VCaP (cell line): ENCODE data around the gene EPC2.

ENCODE experiments used
- H3K27ac ChIP-seq: fragments of 450-650 bp; 2 replicates; pipeline ENCODE4 v1.5.1; 2017
- TF ChIP-seq, protein P1 (sequence below): fragments of 450-650 bp; conservative IDR thresholded peaks from 2 replicates; pipeline ENCODE4 v1.5.1; 2017; ENCODE audit warnings: mild to moderate bottlenecking, moderate library complexity

EPC2 gene

DNA sequence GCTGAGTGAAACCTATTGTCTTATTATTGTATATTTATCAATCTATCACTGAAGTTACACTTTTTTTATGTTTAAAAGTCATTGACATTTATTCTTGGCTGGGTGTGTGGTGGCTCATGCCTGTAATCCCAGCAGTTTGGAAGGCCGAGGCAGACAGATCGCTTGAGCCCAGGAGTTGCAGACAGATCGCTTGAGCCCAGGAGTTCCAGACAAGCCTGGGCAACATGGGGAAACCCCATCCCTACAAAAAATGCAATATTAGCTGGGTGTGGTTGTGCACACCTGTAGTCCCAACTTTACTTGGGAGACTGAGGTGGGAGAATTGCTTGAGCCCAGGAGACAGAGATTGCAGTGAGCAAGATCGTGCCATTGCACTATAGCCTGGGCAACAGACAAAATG is 97.8 kb downstream of the EPC2 start:
- TF ChIP-seq, protein P1, sequence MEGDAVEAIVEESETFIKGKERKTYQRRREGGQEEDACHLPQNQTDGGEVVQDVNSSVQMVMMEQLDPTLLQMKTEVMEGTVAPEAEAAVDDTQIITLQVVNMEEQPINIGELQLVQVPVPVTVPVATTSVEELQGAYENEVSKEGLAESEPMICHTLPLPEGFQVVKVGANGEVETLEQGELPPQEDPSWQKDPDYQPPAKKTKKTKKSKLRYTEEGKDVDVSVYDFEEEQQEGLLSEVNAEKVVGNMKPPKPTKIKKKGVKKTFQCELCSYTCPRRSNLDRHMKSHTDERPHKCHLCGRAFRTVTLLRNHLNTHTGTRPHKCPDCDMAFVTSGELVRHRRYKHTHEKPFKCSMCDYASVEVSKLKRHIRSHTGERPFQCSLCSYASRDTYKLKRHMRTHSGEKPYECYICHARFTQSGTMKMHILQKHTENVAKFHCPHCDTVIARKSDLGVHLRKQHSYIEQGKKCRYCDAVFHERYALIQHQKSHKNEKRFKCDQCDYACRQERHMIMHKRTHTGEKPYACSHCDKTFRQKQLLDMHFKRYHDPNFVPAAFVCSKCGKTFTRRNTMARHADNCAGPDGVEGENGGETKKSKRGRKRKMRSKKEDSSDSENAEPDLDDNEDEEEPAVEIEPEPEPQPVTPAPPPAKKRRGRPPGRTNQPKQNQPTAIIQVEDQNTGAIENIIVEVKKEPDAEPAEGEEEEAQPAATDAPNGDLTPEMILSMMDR, result no peak
- H3K27ac ChIP-seq, result no peak overlapping the region

DNA sequence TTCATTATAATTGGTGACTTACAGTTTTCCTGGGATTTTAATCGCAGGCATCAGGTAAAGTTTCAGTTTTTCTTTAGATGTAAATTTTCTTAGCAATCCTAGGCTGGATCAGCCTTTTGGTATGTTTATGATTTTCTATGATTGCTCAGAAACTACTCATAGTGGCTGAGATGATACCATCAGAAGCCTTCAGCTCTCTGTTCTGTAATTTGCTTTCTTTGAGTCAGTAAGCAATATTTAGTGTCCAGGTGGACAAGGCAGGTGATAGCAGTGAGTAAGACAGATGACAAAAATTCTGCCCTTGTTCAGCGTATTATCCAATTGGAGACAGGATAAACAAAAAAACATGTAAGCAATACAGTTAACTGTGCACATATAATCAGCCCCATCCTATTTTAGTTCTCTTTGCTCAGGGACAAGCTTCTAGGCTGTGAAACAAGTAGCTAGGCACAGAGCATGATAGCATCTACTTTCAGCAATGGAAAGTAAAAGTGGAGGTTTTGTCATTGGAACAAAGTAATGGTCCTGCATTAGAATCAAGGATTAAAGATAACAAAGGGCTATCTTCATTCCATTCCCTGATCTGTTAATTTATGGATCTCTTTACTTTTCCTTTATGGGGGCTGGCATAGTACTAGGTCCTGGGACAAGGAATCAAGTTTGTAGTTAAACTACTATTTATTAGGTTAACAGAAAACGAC is 100.8 kb downstream of the EPC2 start:
- H3K27ac ChIP-seq, result no peak overlapping the region
- TF ChIP-seq, protein P1, result no peak

GRCh38 chr2:148746973-148747372 is 102.4 kb downstream of the EPC2 start:
- TF ChIP-seq, protein P1, result no peak
- no peak overlapping the region for H3K27ac ChIP-seq

DNA sequence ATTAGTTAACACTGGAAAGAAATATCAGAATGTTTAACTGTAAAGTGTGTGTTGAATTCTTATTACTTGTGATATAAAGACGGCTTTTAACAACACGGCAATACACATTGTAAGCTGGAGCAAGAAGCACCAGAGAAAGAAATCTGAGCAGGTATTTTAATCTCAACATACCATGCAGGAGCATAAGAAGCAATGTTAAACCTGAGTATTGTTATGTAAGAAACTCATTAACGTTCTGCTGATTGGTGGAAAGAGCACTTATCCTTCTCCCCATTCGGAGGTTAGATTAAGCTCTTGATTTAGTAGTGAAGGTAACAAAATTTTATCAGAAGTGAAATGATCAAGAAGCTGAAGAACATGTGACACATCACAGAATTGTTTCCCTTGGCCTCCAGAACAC is 107.4 kb downstream of the EPC2 start:
- H3K27ac ChIP-seq, result no peak overlapping the region
- TF ChIP-seq, protein P1, result no peak

- TF ChIP-seq, protein P1, result no peak
- H3K27ac ChIP-seq, result no peak overlapping the region
These were observed 108.4 kb downstream of the EPC2 start for GRCh38 chr2:148752977-148753376.

DNA sequence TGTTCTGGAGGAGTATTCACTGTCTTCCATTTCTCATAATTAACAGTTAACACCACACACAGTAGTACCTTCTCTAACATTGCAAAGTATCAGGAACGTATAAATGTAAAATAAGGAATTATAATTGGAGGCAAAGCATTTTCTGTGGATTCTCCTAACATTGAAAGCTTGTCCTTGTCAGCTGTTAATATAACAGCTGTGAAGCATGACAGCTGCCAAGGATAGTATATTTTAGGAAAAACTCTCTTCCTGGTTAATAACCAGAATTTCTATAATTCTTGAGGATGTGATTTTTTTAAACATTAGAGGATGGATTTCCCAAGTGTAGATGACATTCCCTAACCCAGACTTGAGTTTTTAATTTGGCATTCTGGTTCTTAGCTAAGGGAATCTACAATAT is 110.3 kb downstream of the EPC2 start:
- TF ChIP-seq, protein P1, result no peak
- H3K27ac ChIP-seq, result no peak overlapping the region

DNA sequence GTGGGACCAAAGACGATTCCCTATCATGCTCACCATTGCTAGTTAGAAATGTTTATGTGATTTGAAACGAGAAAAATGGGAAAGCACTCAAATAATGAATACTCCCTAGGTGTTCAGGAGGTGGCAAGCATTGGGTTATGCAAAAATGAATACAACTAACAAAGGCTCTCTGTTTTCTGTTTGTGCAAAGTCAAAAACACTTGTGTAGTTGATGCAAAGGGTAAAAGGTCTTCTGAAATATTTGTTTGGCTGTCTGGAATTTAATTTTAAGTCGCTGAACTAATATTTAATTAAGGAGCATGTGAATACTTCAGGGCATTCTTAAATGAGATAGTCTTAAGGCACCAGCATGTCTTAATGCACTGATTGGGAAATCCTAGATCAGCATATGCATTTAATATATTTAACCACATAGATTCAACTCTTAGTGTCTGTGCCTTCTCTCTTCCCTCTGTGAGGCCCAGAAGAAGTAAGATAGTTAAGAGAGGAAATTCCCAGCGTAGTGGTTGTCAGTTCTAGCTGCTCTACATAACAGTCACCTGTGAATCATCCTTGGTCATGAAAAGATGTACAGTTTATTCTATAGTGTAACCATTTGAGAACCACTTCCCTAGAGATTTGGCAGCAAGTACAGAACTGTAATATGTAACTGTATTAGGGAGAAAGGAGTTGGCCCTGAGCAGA is 111.9 kb downstream of the EPC2 start:
- TF ChIP-seq, protein P1, result no peak
- no peak overlapping the region for H3K27ac ChIP-seq
